ENCODE data around the gene NDUFAF2. TPM values are rescaled to one million over a fixed set of nuclear protein-coding genes. Genes with fewer than 3 reads are reported as not detected.

Gene NDUFAF2
- total and polyA plus RNA-seq, 10 of the 15 experiments (the other 5 are each of a cell fraction or from before 2014, with no cell fraction given) = 22.4 to 121 (median 65.3) TPM

- no peak for DNase-seq (ENCODE audit: low read depth, low spot score)
- Histone ChIP-seq H3K9me3 (replicated peaks; ENCODE audit: control insufficient read depth, insufficient read depth, low read length) (no peaks in the 10 kb centered on the region), H3K4me1 (ENCODE audit: control insufficient read depth, insufficient read depth, low read length) (no peaks in the 10 kb centered on the region), H4K20me1 (ENCODE audit: control insufficient read depth, insufficient read depth) (no peaks in the 10 kb centered on the region; the same call in 1 of the 2 replicates), H3K9ac (ENCODE audit: control insufficient read depth, insufficient read depth, low read length) (no peak overlapping the region), H3K4me3 (no peak overlapping the region), H3K27me3 (replicated peaks in 1 of 2; ENCODE audit: control insufficient read depth in 2 of 2, insufficient read depth in 2 of 2, low read length in 1 of 2) (no peaks in the 10 kb centered on the region), H2AFZ (ENCODE audit: control insufficient read depth, low read depth, low read length) (no peak overlapping the region), H3K27ac (ENCODE audit: control insufficient read depth, insufficient read depth) (no peak overlapping the region), H3K4me2 (ENCODE audit: control insufficient read depth, insufficient read depth) (no peak overlapping the region), H3K36me3 (ENCODE audit: control insufficient read depth in 2 of 2, insufficient read depth in 2 of 2, low read length in 1 of 2) (peaks cover 0 to 6% of the 10 kb centered on the region in 2 experiments), H3K79me2 (ENCODE audit: control insufficient read depth, insufficient read depth, low read length) (no peaks in the 10 kb centered on the region)
- intact Hi-C loops (cut with micrococcal nuclease; ENCODE audit: unreplicated experiment) = no loop called here
- whole genome bisulfite sequencing (ENCODE audit: insufficient coverage, insufficient replicate concordance, low lambda C conversion rate, missing lambda C conversion rate) = 100% methylated on average over 2 of the region's 2 CpGs
- in situ Hi-C loops (cut with MboI) = no loop called here
- no peak for ATAC-seq
- FAIRE-seq = no peak
- POLR2A ChIA-PET = no interaction called here
- CTCF ChIA-PET = interaction anchor here (0.7 to 1.0 kb wide), 2 partner anchors 10 to 15 kb away, joined by 3 read pairs; no protein-coding TSS in a partner anchor
- no TSS peak for BruUV-seq (replicated peaks)
- SMC1A ChIA-PET (ENCODE audit: uncharacterized antibody, unreplicated experiment) = no interaction called here
- RAD21 ChIA-PET (ENCODE audit: unreplicated experiment) = no interaction called here
- TF ChIP-seq BHLHE40 (IDR thresholded peaks at IDR 0.05; ENCODE audit: borderline replicate concordance in 1 of 2, low read depth in 2 of 2, low read length in 1 of 2) = no peak
- TF ChIP-seq RELB (IDR thresholded peaks at IDR 0.05; ENCODE audit: low read depth) = no peak
- TF ChIP-seq MAX (IDR thresholded peaks at IDR 0.05; ENCODE audit: low read depth, low read length) = no peak
- TF ChIP-seq RAD21 (IDR thresholded peaks at IDR 0.05; ENCODE audit: insufficient read depth, low read depth, low read length) = no peak
- TF ChIP-seq ZNF217 (IDR thresholded peaks at IDR 0.05) = no peak
- no peak for TF ChIP-seq PAX8 (IDR thresholded peaks at IDR 0.05)
- TF ChIP-seq BRCA1 (IDR thresholded peaks at IDR 0.05; ENCODE audit: low read depth, low read length) = no peak
- TF ChIP-seq ELK1 (IDR thresholded peaks at IDR 0.05; ENCODE audit: low read depth, low read length) = no peak
- TF ChIP-seq KAT2A (conservative IDR thresholded peaks at IDR 0.05; ENCODE audit: control insufficient read depth, low read depth, low read length) = no peak
- TF ChIP-seq STAT3 (IDR thresholded peaks at IDR 0.05; ENCODE audit: low read depth, low read length) = no peak
- TF ChIP-seq POU2F2 (IDR thresholded peaks at IDR 0.05; ENCODE audit: borderline replicate concordance, low read depth, low read length) = no peak
- no peak for TF ChIP-seq SIX5 (IDR thresholded peaks at IDR 0.05; ENCODE audit: low read depth, low read length, severe bottlenecking)
- TF ChIP-seq ZBTB11 (CRISPR knock-in tag; IDR thresholded peaks at IDR 0.05) = no peak
- TF ChIP-seq SMAD1 (IDR thresholded peaks at IDR 0.05; ENCODE audit: low read depth, partially characterized antibody) = no peak
- no peak for TF ChIP-seq E2F8 (IDR thresholded peaks at IDR 0.05; ENCODE audit: low read depth, partially characterized antibody)
- TF ChIP-seq POLR2A (IDR thresholded peaks at IDR 0.05; ENCODE audit: low read depth, low read length) = no peak
- no peak for TF ChIP-seq NR2F1 (conservative IDR thresholded peaks at IDR 0.05)
Observed at GRCh38 chr5:60918466-60918865, 26.5 kb upstream of the NDUFAF2 start.
